ENCODE data around the gene STEEP1.
"Not testable (repeated sequence)": the region's sequence is repeated elsewhere in the genome, so short reads cannot be mapped to it uniquely, and the experiment has no call there.

STEEP1 gene

DNA sequence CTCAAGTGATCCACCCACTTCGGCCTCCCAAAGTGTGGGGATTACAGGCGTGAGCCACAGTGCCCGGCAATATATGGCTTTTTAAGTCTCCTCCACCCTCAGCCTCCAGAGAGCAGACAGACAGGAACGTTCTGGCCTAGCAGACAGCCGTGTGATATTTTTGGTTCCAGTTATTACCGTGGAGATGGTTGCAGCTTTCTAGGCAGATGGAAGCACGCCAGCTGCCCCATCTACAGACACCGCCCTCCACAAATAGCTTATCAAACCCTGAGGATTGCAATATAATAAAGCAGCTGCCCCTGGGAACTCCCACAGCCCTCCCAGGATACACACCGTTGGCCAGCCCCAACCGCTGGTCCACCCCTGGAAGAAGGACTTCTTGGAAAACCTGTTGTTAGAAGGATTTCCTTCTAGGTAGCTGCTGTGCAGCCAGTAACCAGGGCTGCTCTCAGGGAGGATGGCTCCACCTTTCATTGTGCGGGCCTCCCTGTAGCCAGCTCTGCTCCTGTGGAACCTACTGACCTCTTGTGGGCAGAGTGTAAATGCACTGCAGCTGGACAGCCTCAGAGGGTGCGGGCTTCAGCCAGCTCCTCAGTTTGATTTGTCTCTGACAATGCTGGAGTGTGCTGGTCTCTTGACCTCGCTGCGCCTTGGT, 52.9 kb downstream of the STEEP1 start:
- no peak overlapping the region for H3K4me2 ChIP-seq (ENCODE audit: low read depth, low read length, poor library complexity, severe bottlenecking)
- peak; percentile 64 for TF ChIP-seq CTCF (conservative IDR thresholded peaks at IDR 0.05; ENCODE audit: low read length)
- TF ChIP-seq EZH2phosphoT487 (IDR thresholded peaks at IDR 0.05; ENCODE audit: borderline replicate concordance), result no peak
- no peaks in the 10 kb centered on the region for H4K20me1 ChIP-seq (ENCODE audit: insufficient read depth, low read length, poor library complexity, severe bottlenecking)
- H3K4me3 ChIP-seq (ENCODE audit: low read length, poor library complexity, severe bottlenecking), result no peak overlapping the region
- no peaks in the 10 kb centered on the region for H3K4me1 ChIP-seq (ENCODE audit: insufficient read depth, low read length, poor library complexity, severe bottlenecking)
- no peaks in the 10 kb centered on the region for H3K79me2 ChIP-seq (ENCODE audit: insufficient read depth, low read length)
- H3F3A ChIP-seq (ENCODE audit: low read depth), result no peaks in the 10 kb centered on the region
- no peaks in the 10 kb centered on the region for H3K9me2 ChIP-seq (replicated peaks; ENCODE audit: low read depth, low read length)
- peak overlapping the region; percentile 69; the same call in 1 of the 2 replicates for H2AFZ ChIP-seq (ENCODE audit: low read length)
- H3K9me3 ChIP-seq (ENCODE audit: insufficient read depth, low read depth, low read length), result no peaks in the 10 kb centered on the region
- H3K27me3 ChIP-seq (ENCODE audit: insufficient read depth, low read length, poor library complexity, severe bottlenecking), result no peaks in the 10 kb centered on the region
- H3K9ac ChIP-seq (ENCODE audit: low read depth, low read length, poor library complexity, severe bottlenecking), result no peak overlapping the region
- H3K36me3 ChIP-seq (ENCODE audit: insufficient read depth, low read length), result no peaks in the 10 kb centered on the region

GRCh38 chrX:119507206-119507605, 58.0 kb downstream of the STEEP1 start:
- Histone ChIP-seq H3K4me3 (ENCODE audit: low read length, poor library complexity, severe bottlenecking) (no peak overlapping the region), H3K9me2 (replicated peaks; ENCODE audit: low read depth, low read length) (no peaks in the 10 kb centered on the region), H3F3A (ENCODE audit: low read depth) (no peaks in the 10 kb centered on the region), H2AFZ (ENCODE audit: low read length) (no peak overlapping the region), H3K9ac (ENCODE audit: low read depth, low read length, poor library complexity, severe bottlenecking) (no peak overlapping the region), H3K9me3 (ENCODE audit: insufficient read depth, low read depth, low read length) (no peaks in the 10 kb centered on the region), H3K79me2 (ENCODE audit: insufficient read depth, low read length) (no peaks in the 10 kb centered on the region), H3K4me2 (ENCODE audit: low read depth, low read length, poor library complexity, severe bottlenecking) (no peak overlapping the region), H3K36me3 (ENCODE audit: insufficient read depth, low read length) (no peaks in the 10 kb centered on the region), H3K4me1 (ENCODE audit: insufficient read depth, low read length, poor library complexity, severe bottlenecking) (no peaks in the 10 kb centered on the region), H4K20me1 (ENCODE audit: insufficient read depth, low read length, poor library complexity, severe bottlenecking) (no peaks in the 10 kb centered on the region), H3K27me3 (ENCODE audit: insufficient read depth, low read length, poor library complexity, severe bottlenecking) (no peaks in the 10 kb centered on the region)
- TF ChIP-seq EZH2phosphoT487 (IDR thresholded peaks at IDR 0.05; ENCODE audit: borderline replicate concordance) (no peak), CTCF (conservative IDR thresholded peaks at IDR 0.05; ENCODE audit: low read length) (no peak)

DNA sequence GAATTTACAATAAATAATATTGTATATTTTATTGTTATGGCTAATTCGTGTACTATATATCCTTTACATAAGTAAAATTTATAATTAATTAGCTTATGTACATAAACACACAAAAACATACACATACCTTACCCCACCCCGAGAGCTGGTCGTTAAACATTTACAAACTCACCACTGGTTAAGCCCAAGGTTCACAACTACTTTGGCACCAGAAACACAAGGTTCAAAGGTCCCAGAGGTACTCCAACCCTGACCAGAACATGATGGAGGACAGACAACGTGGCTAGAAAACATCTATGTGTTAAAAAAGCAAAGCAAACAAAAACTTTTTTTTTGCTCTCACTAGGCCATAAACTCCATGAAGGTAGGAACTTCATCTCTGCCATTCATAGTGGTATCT, 59.3 kb downstream of the STEEP1 start:
- Histone ChIP-seq H3K9me3 (ENCODE audit: insufficient read depth, low read depth, low read length) (no peaks in the 10 kb centered on the region), H3K27me3 (ENCODE audit: insufficient read depth, low read length, poor library complexity, severe bottlenecking) (no peaks in the 10 kb centered on the region), H3K36me3 (ENCODE audit: insufficient read depth, low read length) (no peaks in the 10 kb centered on the region), H4K20me1 (ENCODE audit: insufficient read depth, low read length, poor library complexity, severe bottlenecking) (no peaks in the 10 kb centered on the region), H3K4me1 (ENCODE audit: insufficient read depth, low read length, poor library complexity, severe bottlenecking) (no peaks in the 10 kb centered on the region), H3K9me2 (replicated peaks; ENCODE audit: low read depth, low read length) (no peaks in the 10 kb centered on the region), H3K79me2 (ENCODE audit: insufficient read depth, low read length) (no peaks in the 10 kb centered on the region), H3K4me2 (ENCODE audit: low read depth, low read length, poor library complexity, severe bottlenecking) (no peak overlapping the region), H2AFZ (ENCODE audit: low read length) (no peak overlapping the region), H3K9ac (ENCODE audit: low read depth, low read length, poor library complexity, severe bottlenecking) (no peak overlapping the region), H3K4me3 (ENCODE audit: low read length, poor library complexity, severe bottlenecking) (no peak overlapping the region), H3F3A (ENCODE audit: low read depth) (no peaks in the 10 kb centered on the region)
- TF ChIP-seq CTCF (conservative IDR thresholded peaks at IDR 0.05; ENCODE audit: low read length) (no peak), EZH2phosphoT487 (IDR thresholded peaks at IDR 0.05; ENCODE audit: borderline replicate concordance) (no peak)

DNA sequence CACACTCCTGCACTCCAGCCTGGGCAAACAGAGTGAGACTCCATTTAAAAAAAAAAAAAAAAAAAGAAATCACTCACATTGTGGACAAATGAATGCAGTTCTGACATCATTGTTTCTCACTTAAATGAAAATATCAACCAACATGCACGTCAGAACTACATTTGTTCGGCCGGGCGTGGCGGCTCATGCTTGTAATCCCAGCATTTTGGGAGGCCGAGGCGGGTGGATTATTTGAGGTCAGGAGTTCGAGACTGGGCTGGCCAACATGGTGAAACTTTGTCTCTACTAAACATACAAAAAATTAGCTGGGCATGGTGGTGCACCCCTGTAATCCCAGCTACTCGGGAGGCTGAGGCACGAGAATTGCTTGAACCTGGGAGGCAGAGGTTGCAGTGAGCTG, 60.1 kb downstream of the STEEP1 start:
- H3K27me3 ChIP-seq (ENCODE audit: insufficient read depth, low read length, poor library complexity, severe bottlenecking); H3K36me3 ChIP-seq (ENCODE audit: insufficient read depth, low read length); H3K79me2 ChIP-seq (ENCODE audit: insufficient read depth, low read length); H3K4me2 ChIP-seq (ENCODE audit: low read depth, low read length, poor library complexity, severe bottlenecking); H4K20me1 ChIP-seq (ENCODE audit: insufficient read depth, low read length, poor library complexity, severe bottlenecking); H3K9me3 ChIP-seq (ENCODE audit: insufficient read depth, low read depth, low read length); H3K4me1 ChIP-seq (ENCODE audit: insufficient read depth, low read length, poor library complexity, severe bottlenecking); H3K9ac ChIP-seq (ENCODE audit: low read depth, low read length, poor library complexity, severe bottlenecking); H3K9me2 ChIP-seq (replicated peaks; ENCODE audit: low read depth, low read length); H3K4me3 ChIP-seq (ENCODE audit: low read length, poor library complexity, severe bottlenecking); H3F3A ChIP-seq (ENCODE audit: low read depth); H2AFZ ChIP-seq (ENCODE audit: low read length): not testable (repeated sequence)
